Measurements from ENCODE around the gene KRTAP5-2. TPM values are rescaled to one million over a fixed set of nuclear protein-coding genes. Genes with fewer than 3 reads are reported as not detected.

Gene KRTAP5-2
- total RNA-seq, 2 donors from 2014 or later, result not detected

GRCh38 chr11:1639102-1639620 lies 41.1 kb upstream of the KRTAP5-2 start:
- Histone ChIP-seq H3K36me3 (replicated peaks in 1 of 2; ENCODE audit: insufficient read depth in 1 of 2, low read depth in 2 of 2) (no peaks in the 10 kb centered on the region), H3K4me1 (no peaks in the 10 kb centered on the region), H3K27ac (no peak overlapping the region), H3K9me3 (no peaks in the 10 kb centered on the region), H3K4me3 (no peak overlapping the region), H3K27me3 (no peaks in the 10 kb centered on the region)
- TF ChIP-seq CTCF (IDR thresholded peaks at IDR 0.05) (no peak), POLR2A (IDR thresholded peaks at IDR 0.05) (no peak)
- WGBS, 2 donors, result 64 to 66% methylated on average over 15 to 18 of the region's 18 CpGs
- no peak for DNase-seq
- no peak for ATAC-seq
- intact Hi-C loops (cut with DNase I), result no loop called here

GRCh38 chr11:1638344-1638743 lies 40.2 kb upstream of the KRTAP5-2 start:
- no peaks in the 10 kb centered on the region for H3K27me3 ChIP-seq

GRCh38 chr11:1637628-1638027 lies 39.5 kb upstream of the KRTAP5-2 start:
- H3K36me3 ChIP-seq (replicated peaks in 1 of 2; ENCODE audit: insufficient read depth in 1 of 2, low read depth in 2 of 2), result no peaks in the 10 kb centered on the region
- WGBS, 2 donors, result 83 to 89% methylated on average over 2 of the region's 2 CpGs
- H3K9me3 ChIP-seq, result no peaks in the 10 kb centered on the region
- ATAC-seq (no peak), DNase-seq (no peak)
- H3K27me3 ChIP-seq, result no peaks in the 10 kb centered on the region
- no peak overlapping the region for H3K27ac ChIP-seq
- intact Hi-C loops (cut with DNase I), result no loop called here
- H3K4me1 ChIP-seq, result peaks cover 1% of the 10 kb centered on the region
- no peak overlapping the region for H3K4me3 ChIP-seq
- no peak for TF ChIP-seq CTCF (IDR thresholded peaks at IDR 0.05)
- no peak for TF ChIP-seq POLR2A (IDR thresholded peaks at IDR 0.05)

More at GRCh38 chr11:1638344-1638743, 40.2 kb upstream of the KRTAP5-2 start:
- no peak overlapping the region for H3K4me3 ChIP-seq
- H3K36me3 ChIP-seq (replicated peaks in 1 of 2; ENCODE audit: insufficient read depth in 1 of 2, low read depth in 2 of 2), result no peaks in the 10 kb centered on the region
- intact Hi-C loops (cut with DNase I), result no loop called here
- H3K9me3 ChIP-seq, result no peaks in the 10 kb centered on the region
- ATAC-seq (no peak), DNase-seq (no peak)
- WGBS, 2 donors, result 62 to 72% methylated on average over 8 of the region's 8 CpGs
- H3K4me1 ChIP-seq, result no peaks in the 10 kb centered on the region
- TF ChIP-seq POLR2A (IDR thresholded peaks at IDR 0.05) (no peak), CTCF (IDR thresholded peaks at IDR 0.05) (no peak)
- no peak overlapping the region for H3K27ac ChIP-seq

- no peaks in the 10 kb centered on the region for H3K27me3 ChIP-seq
- H3K4me3 ChIP-seq, result no peak overlapping the region
- H3K36me3 ChIP-seq (replicated peaks in 1 of 2; ENCODE audit: insufficient read depth in 1 of 2, low read depth in 2 of 2), result no peaks in the 10 kb centered on the region
- 87 to 89% methylated on average over 18 to 19 of the region's 19 CpGs for WGBS, 2 donors
- intact Hi-C loops (cut with DNase I), result no loop called here
- ATAC-seq (no peak), DNase-seq (no peak)
- no peak for TF ChIP-seq CTCF (IDR thresholded peaks at IDR 0.05)
- peaks cover 8% of the 10 kb centered on the region for H3K4me1 ChIP-seq
- no peak overlapping the region for H3K27ac ChIP-seq
- no peaks in the 10 kb centered on the region for H3K9me3 ChIP-seq
These were observed 38.3 kb upstream of the KRTAP5-2 start for GRCh38 chr11:1636291-1636950.

GRCh38 chr11:1633864-1634263 lies 35.8 kb upstream of the KRTAP5-2 start:
- Histone ChIP-seq H3K27ac (no peak overlapping the region), H3K9me3 (no peaks in the 10 kb centered on the region), H3K4me3 (no peak overlapping the region), H3K36me3 (replicated peaks in 1 of 2; ENCODE audit: insufficient read depth in 1 of 2, low read depth in 2 of 2) (no peaks in the 10 kb centered on the region), H3K27me3 (no peaks in the 10 kb centered on the region), H3K4me1 (peaks cover 13% of the 10 kb centered on the region)
- ATAC-seq (no peak), DNase-seq (no peak)
- WGBS, 2 donors, result 89 to 90% methylated on average over 8 to 10 of the region's 10 CpGs
- intact Hi-C loops (cut with DNase I), result no loop called here
- TF ChIP-seq CTCF (IDR thresholded peaks at IDR 0.05), result no peak
